Karpas-422 (cell line): ENCODE measurements around the gene ZNF503. TPM values are rescaled to one million over a fixed set of nuclear protein-coding genes. Genes with fewer than 3 reads are reported as not detected.
A peak's percentile ranks its signal among the peaks of the same experiment; 100 is the strongest.
"Not testable (repeated sequence)": the region's sequence is repeated elsewhere in the genome, so short reads cannot be mapped to it uniquely, and the experiment has no call there.

ENCODE experiments used
- DNase-seq: peaks from one replicate; pipeline ENCODE4 v3.0.0-alpha.2; 2015
- H2AFZ ChIP-seq: fragments of 200-600 bp; sonication (generic); 2 replicates; pipeline ENCODE4 v1.6.1; 2014; ENCODE audit warnings: antibody characterized with exemption, low read length, mixed read lengths
- H3K27ac ChIP-seq: fragments of 200-600 bp; sonication (generic); 2 replicates; pipeline ENCODE4 v1.5.1; 2014; ENCODE audit warnings: mild to moderate bottlenecking, low read length, moderate library complexity
- H3K27me3 ChIP-seq: fragments of 200-600 bp; sonication (generic); 2 replicates; pipeline ENCODE4 v1.6.1; 2014; ENCODE audit warnings: low read length, mixed read lengths
- H3K36me3 ChIP-seq: fragments of 200-600 bp; sonication (generic); 2 replicates; pipeline ENCODE4 v1.6.1; 2014; ENCODE audit warnings: low read length, mixed read lengths; ENCODE audit not compliant: insufficient read depth
- H3K4me1 ChIP-seq: fragments of 200-600 bp; sonication (generic); 2 replicates; pipeline ENCODE4 v1.6.1; 2014; ENCODE audit warnings: mild to moderate bottlenecking, low read length, mixed read lengths
- H3K4me2 ChIP-seq: fragments of 200-600 bp; sonication (generic); 2 replicates; pipeline ENCODE4 v1.6.1; 2014; ENCODE audit warnings: low read length, low read depth, mild to moderate bottlenecking; ENCODE audit not compliant: poor library complexity, severe bottlenecking
- H3K4me3 ChIP-seq: fragments of 200-600 bp; sonication (generic); 2 replicates; pipeline ENCODE4 v1.5.1; 2014; ENCODE audit warnings: mild to moderate bottlenecking, antibody characterized with exemption, low read length, mixed read lengths
- H3K79me2 ChIP-seq: fragments of 200-600 bp; sonication (generic); 2 replicates; pipeline ENCODE4 v1.6.1; 2014; ENCODE audit warnings: mild to moderate bottlenecking, low read length, mixed read lengths
- H3K9ac ChIP-seq: fragments of 200-600 bp; sonication (generic); 2 replicates; pipeline ENCODE4 v1.6.0; 2014; ENCODE audit warnings: low read length
- H3K9me2 ChIP-seq: fragments of 200-600 bp; sonication (generic), shearing (Covaris generic); replicated peaks from 2 replicates; pipeline ENCODE4 v1.6.0; 2014; ENCODE audit warnings: mild to moderate bottlenecking, low read length, moderate library complexity; ENCODE audit not compliant: insufficient read depth
- H3K9me3 ChIP-seq: fragments of 300-700, 200-600 bp; sonication (generic); 2 replicates; pipeline ENCODE4 v1.6.1; 2014; ENCODE audit warnings: low read length, mixed read lengths
- H4K20me1 ChIP-seq: fragments of 200-600 bp; sonication (generic); 2 replicates; pipeline ENCODE4 v1.6.1; 2014; ENCODE audit warnings: mild to moderate bottlenecking, antibody characterized with exemption, low read length, low read depth; ENCODE audit not compliant: insufficient read depth
- total RNA-seq: library from RNA; depleted of rRNA; stranded (reverse); fragments of >200 nt; shearing (Covaris generic); gene quantifications from 2 replicates; pipeline ENCODE4 v1.2.3, GENCODE V29; 2014; ENCODE audit warnings: low replicate concordance

Gene ZNF503
- total RNA-seq, 1 experiment from 2014 or later: not detected

DNA sequence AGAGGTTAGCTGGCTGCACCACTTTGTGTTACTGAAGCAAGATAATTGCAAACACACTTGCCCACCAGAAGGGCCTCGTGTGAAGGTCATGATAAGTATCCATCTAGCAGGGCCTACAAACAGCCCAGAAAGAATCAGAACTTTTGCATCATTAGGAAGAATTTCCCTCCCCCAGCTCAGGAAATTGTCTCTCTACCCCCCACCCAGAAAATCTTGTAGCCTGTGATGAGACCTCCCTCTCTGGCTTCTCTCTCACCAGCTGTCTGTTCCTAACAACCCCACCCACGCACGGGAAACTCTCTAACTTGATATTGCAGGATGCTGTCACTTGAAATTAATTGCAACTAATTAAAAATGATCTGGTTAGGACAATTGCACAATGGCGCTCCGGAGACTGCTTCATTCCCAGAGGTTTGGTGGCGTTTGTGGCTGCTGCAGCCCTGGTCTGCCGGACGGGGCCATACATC lies 34.5 kb downstream of the ZNF503 start:
- no peaks in the 10 kb centered on the region for H3K4me1 ChIP-seq
- H3K9ac ChIP-seq: no peak overlapping the region
- H3K4me2 ChIP-seq: no peak overlapping the region
- H3K9me3 ChIP-seq: peaks cover 3% of the 10 kb centered on the region; the same call in 1 of the 2 replicates
- DNase-seq: no peak
- no peaks in the 10 kb centered on the region for H4K20me1 ChIP-seq
- no peak overlapping the region for H3K4me3 ChIP-seq
- H3K27ac ChIP-seq: no peak overlapping the region
- H3K9me2 ChIP-seq: no peaks in the 10 kb centered on the region
- H2AFZ ChIP-seq: no peak overlapping the region
- no peaks in the 10 kb centered on the region for H3K36me3 ChIP-seq
- no peaks in the 10 kb centered on the region for H3K27me3 ChIP-seq
- H3K79me2 ChIP-seq: no peaks in the 10 kb centered on the region

DNA sequence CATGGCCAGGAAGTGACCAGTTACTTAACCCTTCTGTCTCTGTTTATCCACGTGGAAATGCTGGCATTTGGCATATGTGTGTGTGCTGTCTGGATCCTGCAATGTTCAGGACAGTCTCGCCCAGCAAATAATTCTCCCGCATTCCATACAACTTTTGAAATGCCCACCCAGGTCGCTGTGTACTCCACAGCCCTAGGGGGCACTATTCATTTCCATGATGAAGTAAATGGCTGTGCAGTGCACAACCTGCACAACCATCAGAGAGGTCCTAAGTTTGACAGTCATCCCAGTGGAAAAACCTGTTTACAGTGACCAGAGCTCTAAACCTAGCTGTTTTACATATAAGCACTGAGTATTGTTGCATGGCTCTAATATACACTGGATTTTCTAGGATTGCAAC lies 38.1 kb downstream of the ZNF503 start:
- Histone ChIP-seq H3K4me1 (no peaks in the 10 kb centered on the region), H3K4me3 (no peak overlapping the region), H3K79me2 (no peaks in the 10 kb centered on the region), H3K9ac (no peak overlapping the region), H3K4me2 (no peak overlapping the region), H4K20me1 (no peaks in the 10 kb centered on the region), H3K36me3 (no peaks in the 10 kb centered on the region), H3K27ac (no peak overlapping the region), H3K9me2 (no peaks in the 10 kb centered on the region), H3K9me3 (no peaks in the 10 kb centered on the region), H2AFZ (no peak overlapping the region), H3K27me3 (no peaks in the 10 kb centered on the region)
- no peak for DNase-seq

DNA sequence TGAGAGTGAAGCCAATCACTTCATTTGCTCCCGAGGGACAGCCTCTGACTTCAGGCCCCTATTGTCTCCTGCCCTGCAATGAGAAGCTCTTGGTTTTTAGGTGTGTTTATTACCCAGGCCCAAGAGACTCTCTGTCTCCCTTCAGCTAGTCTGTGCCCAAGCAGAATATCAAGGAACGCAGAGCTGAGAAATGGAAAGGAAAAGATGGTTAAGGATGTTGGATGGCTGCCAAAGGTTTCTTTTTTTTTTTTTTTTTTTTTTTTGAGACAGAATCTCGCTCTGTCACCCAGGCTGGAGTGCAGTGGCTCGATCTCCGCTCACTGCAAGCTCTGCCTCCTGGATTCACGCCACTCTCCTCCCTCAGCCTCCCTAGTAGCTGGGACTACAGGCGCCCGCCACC lies 41.7 kb downstream of the ZNF503 start:
- H3K79me2 ChIP-seq, H3K36me3 ChIP-seq, H3K4me2 ChIP-seq, H3K9me2 ChIP-seq, H3K27me3 ChIP-seq, H4K20me1 ChIP-seq, H3K27ac ChIP-seq, H3K4me1 ChIP-seq, H2AFZ ChIP-seq, DNase-seq, H3K9me3 ChIP-seq, H3K4me3 ChIP-seq, H3K9ac ChIP-seq: not testable (repeated sequence)

DNA sequence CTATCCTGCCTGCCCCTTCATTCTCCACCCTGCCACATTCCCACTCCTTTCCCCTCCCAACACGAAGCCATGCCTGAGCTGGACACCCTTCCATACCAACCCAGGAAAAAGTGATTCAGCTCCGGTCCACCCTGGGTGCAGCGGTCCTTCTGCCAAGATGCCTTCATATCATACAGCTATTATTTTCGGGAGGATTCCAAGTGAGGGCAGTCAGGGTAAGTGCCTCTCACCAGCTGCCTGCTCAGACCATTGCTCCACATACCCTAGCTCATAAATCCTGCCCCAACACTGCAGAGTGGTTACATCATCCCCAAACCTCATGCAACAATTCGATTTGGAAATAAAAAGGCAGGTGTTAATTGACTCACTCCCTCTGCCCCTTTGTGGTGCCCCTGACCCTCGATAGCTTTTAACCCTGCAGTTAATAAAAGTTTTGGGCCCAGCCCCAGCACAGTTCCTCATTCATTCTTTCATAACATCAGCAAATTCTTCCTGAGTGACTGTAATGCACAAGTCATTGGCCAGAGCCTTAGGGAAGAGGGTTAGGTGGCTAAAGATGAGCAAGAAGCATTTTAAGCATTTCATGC lies 42.6 kb downstream of the ZNF503 start:
- no peak overlapping the region for H2AFZ ChIP-seq
- no peak for DNase-seq
- no peaks in the 10 kb centered on the region for H4K20me1 ChIP-seq
- no peaks in the 10 kb centered on the region for H3K4me1 ChIP-seq
- no peaks in the 10 kb centered on the region for H3K9me2 ChIP-seq
- no peaks in the 10 kb centered on the region for H3K9me3 ChIP-seq
- no peak overlapping the region for H3K9ac ChIP-seq
- no peak overlapping the region for H3K4me3 ChIP-seq
- H3K27ac ChIP-seq: no peak overlapping the region
- H3K27me3 ChIP-seq: no peaks in the 10 kb centered on the region
- no peaks in the 10 kb centered on the region for H3K79me2 ChIP-seq
- no peaks in the 10 kb centered on the region for H3K36me3 ChIP-seq
- no peak overlapping the region for H3K4me2 ChIP-seq

DNA sequence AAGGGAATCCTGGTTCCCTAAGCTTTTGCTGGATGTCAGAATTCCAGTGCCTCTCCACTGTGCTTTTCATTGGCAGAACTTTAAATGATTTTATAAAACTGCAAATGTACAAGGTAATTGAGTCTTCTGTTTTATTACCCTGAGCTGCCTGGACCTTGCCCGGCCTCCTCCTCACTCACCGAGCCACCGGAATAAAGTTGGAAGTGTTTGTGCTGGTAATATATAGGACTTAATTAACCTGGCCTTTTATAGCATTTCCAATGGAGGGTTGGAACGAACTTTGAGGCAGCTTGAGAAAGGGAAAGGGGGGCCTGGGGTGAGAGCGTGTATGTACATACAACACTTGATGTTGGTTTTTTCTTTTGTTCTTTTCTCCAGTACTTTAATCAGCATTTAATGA lies 43.4 kb downstream of the ZNF503 start:
- no peaks in the 10 kb centered on the region for H3K4me1 ChIP-seq
- no peaks in the 10 kb centered on the region for H3K9me2 ChIP-seq
- no peaks in the 10 kb centered on the region for H3K79me2 ChIP-seq
- no peaks in the 10 kb centered on the region for H3K9me3 ChIP-seq
- no peak overlapping the region for H3K4me2 ChIP-seq
- no peak overlapping the region for H3K9ac ChIP-seq
- H4K20me1 ChIP-seq: no peaks in the 10 kb centered on the region
- no peaks in the 10 kb centered on the region for H3K27me3 ChIP-seq
- H2AFZ ChIP-seq: no peak overlapping the region
- no peaks in the 10 kb centered on the region for H3K36me3 ChIP-seq
- H3K4me3 ChIP-seq: no peak overlapping the region
- DNase-seq: no peak
- no peak overlapping the region for H3K27ac ChIP-seq

DNA sequence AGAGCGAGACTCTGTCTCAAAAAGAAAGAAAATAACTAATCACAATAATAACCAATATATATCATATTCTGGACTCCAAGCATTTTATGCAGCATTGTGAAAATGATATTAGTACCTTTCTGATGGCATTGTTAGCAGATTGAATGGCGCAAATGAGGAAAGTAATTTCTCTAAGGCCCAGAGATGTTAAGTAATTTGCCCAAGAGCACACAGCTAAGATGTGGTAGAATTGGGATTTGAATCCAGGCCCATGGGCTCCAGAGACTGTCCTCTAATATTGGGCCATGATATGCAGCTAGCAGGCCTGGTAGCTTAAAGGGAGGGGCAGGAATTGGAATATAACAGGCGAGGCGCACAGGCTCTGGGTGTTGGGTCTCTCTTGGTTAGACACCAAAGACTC lies 44.1 kb downstream of the ZNF503 start:
- Histone ChIP-seq H3K9ac (no peak overlapping the region), H3K79me2 (no peaks in the 10 kb centered on the region), H3K9me2 (no peaks in the 10 kb centered on the region), H3K27ac (no peak overlapping the region), H2AFZ (no peak overlapping the region), H3K4me1 (no peaks in the 10 kb centered on the region), H4K20me1 (no peaks in the 10 kb centered on the region), H3K4me3 (no peak overlapping the region), H3K36me3 (no peaks in the 10 kb centered on the region), H3K4me2 (no peak overlapping the region), H3K27me3 (no peaks in the 10 kb centered on the region), H3K9me3 (no peaks in the 10 kb centered on the region)
- DNase-seq: no peak

DNA sequence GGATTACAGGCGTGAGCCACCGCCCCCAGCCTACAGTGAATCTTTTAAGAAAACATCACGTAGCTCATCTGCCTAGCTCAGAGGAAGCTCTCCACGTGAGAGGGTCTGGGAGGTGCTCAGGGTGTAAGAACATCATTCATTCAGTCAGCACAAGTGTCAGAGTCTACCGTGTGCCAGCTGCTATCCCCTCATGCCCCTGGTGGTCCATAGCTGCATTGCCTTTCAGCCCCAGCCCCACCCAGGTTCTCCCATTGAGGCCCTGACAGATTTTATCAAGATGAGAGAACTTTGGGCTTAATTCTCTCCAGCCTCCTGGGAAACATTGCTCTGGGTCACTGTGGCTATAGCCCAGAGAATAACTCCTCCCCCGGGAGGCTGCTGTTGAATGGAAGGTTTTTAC lies 45.1 kb downstream of the ZNF503 start:
- H3K9me3 ChIP-seq: no peaks in the 10 kb centered on the region
- H3K4me2 ChIP-seq: no peak overlapping the region
- H3K27me3 ChIP-seq: no peaks in the 10 kb centered on the region
- no peak overlapping the region for H3K4me3 ChIP-seq
- no peaks in the 10 kb centered on the region for H3K9me2 ChIP-seq
- H3K4me1 ChIP-seq: no peaks in the 10 kb centered on the region
- no peak overlapping the region for H3K27ac ChIP-seq
- H3K9ac ChIP-seq: no peak overlapping the region
- peak; percentile 55 for DNase-seq
- no peaks in the 10 kb centered on the region for H3K79me2 ChIP-seq
- no peaks in the 10 kb centered on the region for H3K36me3 ChIP-seq
- H2AFZ ChIP-seq: no peak overlapping the region
- H4K20me1 ChIP-seq: no peaks in the 10 kb centered on the region

DNA sequence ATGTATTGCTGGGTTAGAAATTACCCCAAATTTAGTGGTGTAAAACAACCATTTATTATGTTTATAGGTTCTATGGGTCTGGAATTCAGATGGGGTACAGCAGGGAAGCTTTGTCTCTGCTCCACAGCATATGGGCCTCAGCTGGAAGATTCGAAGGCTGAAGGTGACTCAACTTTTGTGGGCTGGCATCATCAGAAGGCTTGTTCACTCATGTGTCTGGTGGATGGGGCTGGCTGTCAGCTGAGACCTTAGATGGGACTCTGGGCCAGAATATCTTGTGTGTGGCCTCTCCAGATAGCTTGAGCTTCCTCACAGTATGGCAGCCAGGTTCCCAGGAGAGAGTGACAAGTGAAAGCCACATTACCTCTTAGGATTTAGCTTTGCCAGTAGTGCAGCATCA lies 45.9 kb downstream of the ZNF503 start:
- no peak overlapping the region for H2AFZ ChIP-seq
- no peak overlapping the region for H3K27ac ChIP-seq
- no peaks in the 10 kb centered on the region for H3K9me2 ChIP-seq
- no peaks in the 10 kb centered on the region for H3K79me2 ChIP-seq
- no peak overlapping the region for H3K4me2 ChIP-seq
- H3K4me1 ChIP-seq: no peaks in the 10 kb centered on the region
- H3K4me3 ChIP-seq: no peak overlapping the region
- no peaks in the 10 kb centered on the region for H3K9me3 ChIP-seq
- H3K36me3 ChIP-seq: no peaks in the 10 kb centered on the region
- DNase-seq: no peak
- no peaks in the 10 kb centered on the region for H3K27me3 ChIP-seq
- H3K9ac ChIP-seq: no peak overlapping the region
- no peaks in the 10 kb centered on the region for H4K20me1 ChIP-seq

DNA sequence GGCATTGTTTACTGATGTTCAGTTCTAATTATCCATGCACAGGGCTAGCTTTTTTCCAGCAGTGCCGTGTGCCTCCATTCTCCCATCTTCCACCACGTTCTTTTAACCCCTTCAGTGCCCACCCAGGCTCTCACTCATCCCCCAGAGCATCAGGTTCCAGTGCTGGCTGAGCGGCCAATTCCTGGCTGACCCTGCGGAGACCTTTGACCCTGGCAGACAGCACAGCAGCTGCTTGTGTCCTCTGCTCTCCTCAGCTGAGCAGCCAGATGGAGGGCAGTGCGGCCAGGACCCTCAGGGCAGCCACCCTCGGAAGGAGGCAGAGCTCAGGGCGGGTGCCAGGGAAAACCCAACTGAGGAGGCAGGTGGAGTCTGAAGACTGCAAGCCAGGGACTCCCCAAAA lies 48.4 kb downstream of the ZNF503 start:
- no peak for DNase-seq
- Histone ChIP-seq H3K9me2 (no peaks in the 10 kb centered on the region), H3K27me3 (no peaks in the 10 kb centered on the region), H2AFZ (no peak overlapping the region), H3K27ac (no peak overlapping the region), H3K79me2 (no peaks in the 10 kb centered on the region), H3K4me1 (no peaks in the 10 kb centered on the region), H3K36me3 (no peaks in the 10 kb centered on the region), H3K4me2 (no peak overlapping the region), H4K20me1 (no peaks in the 10 kb centered on the region), H3K4me3 (no peak overlapping the region), H3K9ac (no peak overlapping the region), H3K9me3 (no peaks in the 10 kb centered on the region)
